Left hindlimb (tissue), 1 donor: ENCODE results near the gene KDM4B.

Experiments used
- DNase-seq: peaks from one replicate; pipeline ENCODE4 v3.0.0-alpha.2; 2018

Gene KDM4B

DNA sequence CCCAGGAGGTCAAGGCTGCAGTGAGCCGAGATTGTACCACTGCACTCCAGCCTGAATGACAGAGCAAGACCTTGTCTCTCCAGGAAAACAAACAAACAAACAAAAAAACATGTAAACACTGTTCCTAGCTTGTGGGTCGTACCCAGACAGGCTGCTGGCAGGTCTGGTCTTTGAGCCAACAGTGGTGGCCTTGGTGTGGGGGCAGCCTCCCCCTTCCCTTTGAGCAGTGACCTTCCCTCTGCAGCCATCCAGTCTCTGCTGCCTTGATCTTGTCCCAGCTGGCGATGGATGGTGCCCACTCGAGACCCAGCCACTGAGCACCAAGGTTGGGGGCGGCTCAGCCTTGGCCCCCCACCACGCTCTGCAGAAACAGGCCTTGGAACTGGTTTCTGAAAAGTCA is 143.3 kb downstream of the KDM4B start:
- DNase-seq = no peak

DNA sequence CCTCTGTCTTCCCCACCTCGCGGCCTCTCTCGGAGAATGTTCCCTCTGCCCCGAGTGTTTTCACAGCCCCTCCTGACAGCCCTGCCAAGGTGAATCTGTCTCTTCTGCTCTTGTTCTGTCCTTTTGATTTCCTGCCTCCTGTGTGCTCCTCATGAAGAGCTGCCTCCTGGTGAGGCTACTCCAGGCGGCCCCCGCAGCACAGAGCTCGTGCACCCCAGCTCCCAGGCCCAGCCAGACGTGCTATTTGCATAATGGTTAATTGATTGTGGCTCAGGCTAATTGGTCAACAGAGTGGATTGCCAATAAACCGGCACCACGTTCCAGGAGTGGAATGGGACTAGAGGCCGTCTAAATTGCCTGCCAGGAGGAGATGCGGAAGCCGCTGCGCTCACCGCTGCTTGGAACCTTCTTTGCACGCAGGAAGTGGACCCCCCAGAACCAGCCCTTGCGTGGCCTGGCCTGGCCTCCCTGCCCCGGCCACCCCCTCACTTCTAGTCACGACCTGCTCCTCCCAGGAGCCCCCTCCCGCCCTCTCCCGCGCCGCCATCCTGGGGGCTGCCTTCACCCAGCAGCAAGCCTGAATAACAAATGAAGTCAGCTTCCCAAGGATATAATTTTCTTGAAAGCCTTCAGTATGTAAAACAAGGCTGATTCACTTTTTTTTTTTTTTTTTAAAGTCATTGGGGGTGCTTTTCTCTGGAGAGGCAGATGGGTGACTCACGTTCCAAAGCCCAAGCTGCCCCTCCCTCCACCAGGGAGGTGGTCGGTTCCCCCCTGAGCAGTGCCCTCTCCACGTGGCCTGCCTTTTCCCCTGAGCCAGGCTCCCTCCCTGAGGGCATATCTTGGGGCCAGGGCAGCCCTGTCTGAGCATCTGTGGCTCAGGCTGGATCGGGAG is 144.0 kb downstream of the KDM4B start:
- no peak for DNase-seq

DNA sequence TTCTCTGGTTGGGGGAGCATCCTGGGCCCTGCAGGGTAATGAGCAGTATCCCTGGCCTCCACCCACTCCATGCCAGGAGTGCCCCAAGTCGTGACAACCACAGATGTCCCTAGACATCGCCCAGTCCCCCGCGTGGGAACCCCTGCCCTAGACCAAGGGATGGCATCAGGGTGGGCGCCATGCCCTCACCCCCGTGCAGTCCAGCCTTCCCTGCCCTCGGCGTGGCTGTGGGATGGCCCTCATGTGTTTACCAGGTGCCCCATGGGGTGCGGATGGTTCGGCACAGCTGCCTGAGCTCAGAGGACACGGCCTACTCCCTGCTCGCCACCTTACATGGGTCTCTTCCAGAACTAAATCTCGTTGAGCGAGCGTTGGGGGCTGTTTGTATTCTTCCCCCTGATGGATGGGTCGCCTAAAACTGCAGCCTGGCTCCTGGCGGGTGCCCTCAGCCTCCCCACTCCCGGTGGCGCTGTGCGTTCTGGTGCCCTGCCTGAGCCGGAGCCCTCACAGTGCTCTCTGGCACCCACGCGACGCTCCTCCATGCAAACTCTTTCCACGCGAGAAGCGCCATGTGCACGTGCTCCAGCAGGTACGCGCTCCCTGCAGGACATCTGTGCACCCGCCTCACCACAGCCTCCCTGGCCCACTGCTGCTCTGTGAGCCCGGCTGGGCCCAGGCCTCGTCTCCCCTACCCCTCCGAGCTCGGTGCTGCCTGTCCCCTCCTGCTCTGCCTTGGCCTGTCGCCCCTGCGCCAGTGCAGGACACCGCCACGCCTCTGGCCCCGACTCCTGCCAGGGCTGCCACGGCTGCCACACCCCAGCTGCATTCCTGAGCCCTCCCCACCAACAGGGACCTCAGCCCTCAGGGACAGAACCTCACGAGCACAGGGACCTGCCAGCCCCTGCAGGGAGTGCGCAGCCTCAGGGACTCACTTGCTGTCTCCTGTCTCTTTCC is 145.0 kb downstream of the KDM4B start:
- no peak for DNase-seq

DNA sequence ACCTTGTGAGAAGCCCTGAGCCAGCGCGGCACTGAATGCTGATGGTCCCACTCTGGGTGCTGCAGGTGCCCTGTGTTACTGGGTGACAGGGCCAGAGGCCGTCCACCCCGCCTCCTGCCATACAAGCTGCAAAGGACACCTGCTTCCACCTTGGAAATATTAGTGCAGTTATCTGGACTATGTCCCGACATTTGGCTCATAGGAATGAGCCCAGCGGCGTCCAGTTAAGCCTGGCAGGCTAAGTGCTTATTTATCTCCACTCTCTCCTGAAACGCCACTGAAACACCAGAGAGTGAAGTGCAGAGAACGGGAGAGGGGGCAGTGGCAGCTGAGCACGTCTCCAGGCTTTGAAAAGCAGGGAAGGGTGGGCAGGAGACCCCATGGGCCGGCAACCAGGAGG is 145.8 kb downstream of the KDM4B start:
- no peak for DNase-seq

GRCh38 chr19:5115351-5115750 is 146.4 kb downstream of the KDM4B start:
- DNase-seq = no peak

DNA sequence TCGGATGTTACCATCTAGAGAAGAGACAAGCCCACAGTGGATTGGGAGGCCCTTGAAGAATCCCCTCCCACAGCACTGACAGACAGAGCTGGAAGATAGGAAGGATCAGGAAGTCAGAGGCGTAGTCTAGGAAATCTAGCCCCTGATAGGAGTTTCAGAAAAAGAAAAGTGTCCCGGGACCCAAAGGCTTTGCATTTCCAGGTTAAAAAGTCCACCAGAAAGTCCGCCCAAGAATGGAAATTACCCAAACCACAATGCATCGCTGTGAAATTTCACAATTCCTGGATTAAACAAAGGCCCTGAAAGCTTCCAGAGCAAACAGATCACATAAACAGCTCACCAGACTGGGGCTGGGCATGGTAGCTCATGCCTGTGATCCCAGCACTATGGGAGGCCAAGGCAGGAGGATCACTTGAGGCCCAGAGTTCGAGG is 146.9 kb downstream of the KDM4B start:
- DNase-seq = no peak

DNA sequence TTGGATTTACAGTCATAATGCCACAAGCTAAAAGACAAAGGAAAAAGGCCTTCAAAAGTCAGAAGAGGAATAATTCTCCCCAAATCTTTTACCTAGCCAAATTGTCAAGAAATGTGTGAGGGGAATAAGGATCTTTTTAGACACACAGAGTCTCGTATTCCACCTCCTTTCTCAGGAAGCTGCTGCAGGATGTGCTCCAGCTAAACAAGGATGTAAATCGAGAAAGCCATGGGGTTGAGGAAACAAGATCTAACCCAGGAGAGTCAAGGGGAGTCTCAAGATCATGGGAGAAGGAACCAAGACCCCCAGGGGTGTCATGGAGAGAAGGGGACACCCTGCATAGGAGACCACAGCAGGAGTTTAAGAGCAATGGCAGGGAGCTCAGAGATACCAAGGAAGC is 147.4 kb downstream of the KDM4B start:
- DNase-seq = no peak

DNA sequence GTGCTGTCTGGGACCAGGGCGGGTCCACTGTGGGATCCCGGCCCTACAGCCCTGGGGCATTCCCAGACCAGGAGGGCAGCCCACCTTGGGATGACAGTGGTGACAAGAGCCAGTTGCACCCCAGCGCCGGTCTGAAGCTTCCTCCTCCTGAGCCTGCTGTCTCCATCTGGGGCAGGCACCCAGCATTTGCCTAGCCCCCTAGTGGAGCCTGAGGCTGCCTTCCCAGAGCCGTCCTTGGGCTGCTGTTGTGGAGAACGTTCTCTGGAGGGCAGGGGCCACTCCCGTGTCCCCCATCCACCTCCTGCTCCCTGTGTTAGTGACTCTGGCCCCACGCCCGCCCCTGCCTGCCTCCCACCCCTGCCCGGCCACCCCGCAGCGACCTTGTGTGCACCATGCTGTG is 148.5 kb downstream of the KDM4B start:
- DNase-seq = no peak

- DNase-seq = no peak
Observed at GRCh38 chr19:5118026-5118425, 149.1 kb downstream of the KDM4B start.

GRCh38 chr19:5119297-5119998 is 150.5 kb downstream of the KDM4B start:
- DNase-seq = no peak

DNA sequence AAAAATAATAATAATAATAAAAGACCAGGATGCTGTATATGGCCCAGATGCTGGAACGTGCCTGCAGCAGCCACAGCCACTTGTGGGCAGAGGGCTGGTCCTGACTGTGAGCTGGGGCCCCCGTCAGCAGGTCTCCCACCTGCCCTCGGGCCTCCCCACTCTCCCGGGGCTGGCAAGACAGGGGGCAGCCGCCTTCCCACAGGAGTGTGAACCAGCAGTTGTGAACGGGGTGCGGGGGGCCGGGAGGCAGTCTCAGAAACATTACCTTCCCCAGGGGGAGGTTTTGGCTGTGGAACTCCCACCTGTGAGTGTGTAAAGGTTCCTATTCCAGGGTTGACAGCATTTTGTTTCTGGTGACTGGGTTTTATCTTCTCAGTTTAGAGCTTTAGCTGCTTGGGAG is 151.4 kb downstream of the KDM4B start:
- DNase-seq = no peak

DNA sequence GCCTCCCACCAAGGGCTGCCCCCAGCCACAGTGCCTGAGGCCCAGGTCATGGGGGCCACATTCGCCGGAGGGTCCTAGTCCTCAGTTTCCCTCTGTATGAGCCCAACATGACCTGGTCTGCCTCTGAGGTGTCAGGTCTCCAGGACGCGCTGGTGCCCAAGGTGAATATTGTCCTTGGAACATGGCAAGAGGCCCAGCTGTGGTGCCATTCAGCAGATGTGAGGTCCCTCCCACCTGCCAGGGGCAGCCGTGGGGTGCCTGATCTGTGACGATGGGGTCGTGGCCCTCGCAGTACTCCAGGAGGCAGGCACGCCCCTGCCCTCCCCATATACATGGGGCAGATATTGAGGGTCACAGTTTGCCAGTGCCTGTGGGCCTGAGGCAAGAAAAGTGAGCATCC is 151.9 kb downstream of the KDM4B start:
- no peak for DNase-seq

DNA sequence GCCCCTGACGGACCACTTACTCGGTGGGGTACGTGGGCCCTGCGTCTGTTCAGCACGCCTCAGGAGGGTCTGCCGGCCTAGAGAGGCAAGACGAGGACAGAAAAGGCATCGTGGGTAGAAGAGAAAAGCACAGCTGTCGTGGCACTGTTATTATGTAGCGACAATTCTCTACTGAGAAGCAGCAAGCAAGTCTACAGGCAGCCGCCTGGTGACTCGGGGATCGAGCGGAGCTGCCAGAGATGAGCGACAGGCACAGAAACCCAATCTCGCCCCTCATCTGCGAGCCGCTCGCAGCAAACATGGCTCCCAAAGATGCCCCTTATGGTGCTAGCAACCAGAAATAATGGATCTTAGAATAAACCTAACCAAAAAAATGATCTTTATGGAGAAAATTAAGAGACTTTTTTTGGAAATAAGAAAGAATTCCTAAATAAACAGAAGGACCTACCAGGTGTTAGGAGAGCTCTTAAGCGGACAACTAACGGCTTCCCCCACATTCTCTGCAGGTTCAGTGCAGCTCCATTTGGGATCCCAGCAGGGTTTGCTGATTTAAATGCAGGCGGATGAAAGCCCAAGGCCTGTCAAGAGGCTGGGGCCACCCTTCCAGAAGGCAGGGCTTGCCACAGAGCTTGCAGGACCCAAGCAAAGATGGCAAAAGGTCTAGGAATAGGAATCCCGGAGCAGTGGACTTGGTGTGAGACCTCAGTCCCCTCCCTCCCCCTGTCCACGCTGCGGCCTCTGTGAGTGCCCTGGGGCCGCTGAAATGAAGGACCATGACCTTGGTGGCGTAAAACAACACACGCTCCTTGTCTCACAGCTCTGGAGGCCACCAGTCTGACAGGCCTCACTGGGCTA is 152.6 kb downstream of the KDM4B start:
- DNase-seq = no peak

DNA sequence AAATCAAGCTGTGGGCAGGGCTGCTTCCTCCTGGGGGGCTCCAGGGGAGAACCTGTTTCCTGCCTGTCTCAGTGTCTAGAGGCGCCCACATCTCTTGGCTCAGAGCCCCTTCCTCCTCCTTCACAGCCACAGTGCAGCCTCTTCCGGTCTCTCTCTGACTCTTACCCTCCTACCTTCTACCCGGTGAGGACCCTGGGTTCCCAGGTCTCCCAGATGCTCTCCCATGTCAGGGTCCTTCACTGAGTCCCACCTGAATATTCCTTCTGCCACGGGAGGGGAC is 153.1 kb downstream of the KDM4B start:
- no peak for DNase-seq

DNA sequence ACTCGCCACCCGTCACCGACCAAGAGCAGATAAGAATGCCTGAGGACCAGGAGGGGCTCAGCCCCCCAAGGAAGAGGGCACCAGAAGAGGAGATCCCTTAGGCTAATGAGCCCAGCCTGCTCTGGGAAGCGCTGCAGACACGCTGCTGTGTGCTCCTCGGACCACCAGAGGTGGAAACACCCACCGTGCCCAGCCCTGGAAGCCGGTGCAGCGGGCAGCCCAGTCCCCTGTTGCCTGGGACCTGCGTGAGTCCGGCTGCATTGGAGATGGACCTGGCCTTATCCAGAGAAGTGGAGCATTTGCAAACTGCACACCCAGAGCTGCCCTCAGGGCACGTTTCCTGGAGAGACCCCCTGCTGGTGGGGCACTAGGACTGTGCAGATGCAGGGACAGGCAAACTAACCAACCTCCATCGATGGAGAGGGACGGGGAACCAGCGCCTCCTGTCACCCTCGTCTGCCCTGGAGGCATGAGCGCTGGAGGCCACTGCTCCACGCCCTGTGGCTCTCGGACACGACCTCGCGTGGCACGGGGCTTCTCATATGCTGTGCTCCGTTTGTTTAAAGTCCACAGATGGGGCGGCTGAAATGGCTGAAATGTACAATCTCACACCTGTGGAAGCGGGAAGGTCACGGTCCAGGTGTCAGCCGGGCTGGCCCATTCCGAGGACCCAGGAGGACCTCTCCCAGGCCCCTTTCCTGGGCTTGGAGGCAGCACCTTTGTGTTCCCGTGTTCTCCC is 153.9 kb downstream of the KDM4B start:
- no peak for DNase-seq

DNA sequence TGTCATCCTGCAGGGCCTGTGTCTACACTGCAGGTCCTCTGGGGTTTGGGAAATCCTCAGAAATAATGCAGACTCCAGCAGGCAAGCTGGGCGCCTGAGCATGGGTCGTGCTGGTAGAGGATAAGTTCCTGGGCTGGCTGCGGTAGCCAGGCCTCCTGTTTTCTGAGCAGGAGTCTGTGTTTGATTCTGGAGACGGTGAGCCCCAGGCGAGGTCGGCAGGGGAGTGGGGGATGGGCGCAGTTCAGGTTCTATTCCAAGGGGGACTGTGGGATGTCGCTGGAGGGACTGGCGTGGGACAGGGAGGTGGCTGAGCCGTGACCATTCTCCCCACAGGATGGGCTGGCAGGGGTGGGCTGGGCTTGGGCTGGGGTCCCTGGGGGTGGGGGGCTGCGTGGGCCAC is 154.7 kb downstream of the KDM4B start:
- no peak for DNase-seq

DNA sequence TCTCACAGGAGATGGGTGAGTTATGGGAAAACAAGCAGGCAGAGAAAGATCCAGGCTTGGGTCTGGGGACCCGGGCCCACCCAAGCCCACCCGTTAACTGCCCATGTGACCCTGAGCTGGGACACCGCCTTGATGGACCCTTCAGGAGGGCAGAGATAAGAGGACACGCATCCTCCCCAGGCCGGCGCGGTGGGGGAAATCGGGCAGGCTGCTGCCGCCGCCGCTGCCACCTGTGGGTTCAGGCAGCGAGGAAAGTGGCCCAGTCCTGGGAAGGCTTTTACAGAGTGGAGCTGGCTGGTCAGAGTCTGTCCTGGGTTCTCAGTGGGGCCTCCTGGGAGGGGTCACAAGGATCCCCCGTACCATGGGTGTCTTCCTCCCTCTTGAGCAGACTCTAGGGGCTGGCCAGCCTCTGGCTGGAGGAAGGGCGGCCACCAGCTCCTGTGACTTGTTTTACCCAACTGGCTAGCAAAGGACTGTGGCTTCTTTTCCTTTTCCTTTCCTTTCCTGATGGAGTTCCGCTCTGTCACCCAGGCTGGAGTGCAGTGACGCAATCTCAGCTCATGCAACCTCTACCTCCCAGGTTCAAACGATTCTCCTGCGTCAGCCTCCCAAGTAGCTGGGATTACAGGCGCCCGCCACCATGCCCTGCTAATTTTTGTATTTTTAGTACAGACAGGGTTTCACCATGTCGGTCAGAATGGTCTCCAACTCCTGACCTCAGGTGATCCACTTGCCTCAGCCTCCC is 155.4 kb downstream of the KDM4B start:
- DNase-seq = no peak

DNA sequence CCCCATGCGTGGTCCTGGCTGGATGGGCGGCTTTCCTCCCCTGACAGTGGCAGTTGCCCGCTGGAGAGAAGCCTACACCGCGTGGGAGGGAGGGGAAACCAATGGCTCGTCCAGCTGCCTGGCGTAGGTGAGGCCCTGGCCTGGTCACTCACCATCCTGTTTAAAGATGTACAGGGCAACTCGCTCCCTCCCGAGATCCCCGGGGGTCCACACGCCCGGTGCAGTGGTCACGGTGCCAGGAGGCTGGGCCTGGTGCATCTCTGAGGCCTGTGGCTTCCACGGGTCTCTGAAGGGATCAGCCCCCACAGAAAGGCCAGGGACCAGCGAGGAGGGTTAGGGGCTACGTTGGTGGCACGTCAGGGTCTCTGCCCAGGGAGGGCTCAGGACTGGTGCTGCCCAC is 156.5 kb downstream of the KDM4B start:
- no peak for DNase-seq

DNA sequence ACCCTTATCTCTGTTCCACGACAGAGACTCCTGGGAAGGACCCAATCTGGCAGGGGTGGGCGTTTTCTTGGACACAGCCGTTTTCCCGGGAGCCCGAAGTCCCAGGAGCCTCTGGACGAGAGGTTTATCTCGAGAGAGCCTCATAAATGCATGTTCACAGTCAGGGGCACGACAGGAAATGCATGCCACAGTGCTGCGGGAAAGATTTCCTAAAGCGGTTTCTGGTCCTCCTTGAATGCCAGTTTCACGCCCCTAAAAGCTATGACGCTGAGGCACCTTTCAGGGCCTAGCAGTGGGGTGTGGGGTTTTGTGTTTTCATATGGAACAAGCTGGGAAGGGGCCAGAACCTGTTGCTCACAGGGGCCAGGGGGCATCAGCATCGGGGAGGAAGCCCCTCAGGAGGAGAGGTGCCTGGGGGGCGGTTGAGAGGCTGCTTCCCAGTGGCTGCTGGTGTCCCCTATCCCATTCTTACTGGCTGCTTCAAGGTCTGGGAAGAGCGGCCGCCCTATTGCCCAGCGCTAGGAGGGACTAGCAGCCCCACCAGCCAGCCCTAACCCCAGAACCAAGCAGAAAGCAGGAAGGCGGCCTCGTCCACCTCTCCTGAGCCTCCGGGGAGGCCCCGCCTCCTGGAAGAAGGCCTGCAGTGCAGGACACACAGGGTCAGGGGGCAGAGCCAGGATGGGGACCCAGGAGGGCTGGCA is 157.0 kb downstream of the KDM4B start:
- no peak for DNase-seq

DNA sequence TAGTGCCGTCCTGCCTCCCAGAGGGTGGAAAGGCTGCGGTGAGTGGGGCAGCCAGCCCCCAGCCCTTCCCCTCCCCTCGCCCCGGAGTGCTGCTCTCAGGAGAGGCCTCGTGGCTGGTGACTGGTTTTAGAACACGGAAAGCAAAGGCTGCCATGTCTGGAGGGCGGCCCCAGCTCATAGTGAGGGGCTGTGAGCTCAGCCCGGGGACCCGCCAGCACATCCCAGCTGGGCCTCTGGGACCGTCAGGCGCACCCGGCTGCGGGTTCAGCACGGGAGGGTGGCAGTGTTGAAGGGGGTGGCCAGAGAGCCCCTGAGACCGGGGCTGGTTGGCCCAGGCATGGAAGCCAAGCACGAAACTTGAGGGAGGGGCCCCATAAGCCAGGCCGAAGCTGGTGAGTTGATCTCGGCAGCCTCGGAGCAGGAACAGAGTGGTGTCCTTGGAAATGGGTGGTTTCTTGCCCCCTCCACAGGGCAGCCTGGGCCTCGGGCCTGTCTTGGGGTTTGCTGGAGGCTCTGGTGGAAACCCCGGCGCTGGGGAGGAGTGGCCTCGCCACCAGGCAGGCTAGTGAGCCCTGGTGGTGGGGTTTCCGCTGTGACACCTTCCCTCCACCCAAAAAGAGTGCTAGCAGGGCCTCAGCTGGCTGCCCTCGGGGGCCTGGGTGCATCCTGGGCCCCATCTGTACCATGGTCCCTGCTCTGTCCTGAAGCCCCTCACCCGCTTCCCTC is 157.7 kb downstream of the KDM4B start:
- DNase-seq = no peak
